ENCODE measurements around the gene KRT6B.
"Not testable (repeated sequence)": the region's sequence is repeated elsewhere in the genome, so short reads cannot be mapped to it uniquely, and the experiment has no call there.

Gene KRT6B

GRCh38 chr12:52413202-52413601 is 38.7 kb downstream of the KRT6B start:
- no peak overlapping the region for H3K4me3 ChIP-seq (ENCODE audit: low read depth, low read length)
- no peak for DNase-seq (ENCODE audit: low read depth)
- no peak for TF ChIP-seq CTCF (IDR thresholded peaks at IDR 0.05; ENCODE audit: low read depth, low read length, missing control alignments)

- no peak overlapping the region for H3K4me3 ChIP-seq (ENCODE audit: low read depth, low read length)
- DNase-seq (ENCODE audit: low read depth), result no peak
- TF ChIP-seq CTCF (IDR thresholded peaks at IDR 0.05; ENCODE audit: low read depth, low read length, missing control alignments), result no peak
These were observed 40.1 kb downstream of the KRT6B start for GRCh38 chr12:52411815-52412214.

GRCh38 chr12:52410589-52411248 is 41.2 kb downstream of the KRT6B start:
- not testable (repeated sequence) for DNase-seq (ENCODE audit: low read depth); H3K4me3 ChIP-seq (ENCODE audit: low read depth, low read length)

- no peak overlapping the region for H3K4me3 ChIP-seq (ENCODE audit: low read depth, low read length)
- DNase-seq (ENCODE audit: low read depth), result no peak
- TF ChIP-seq CTCF (IDR thresholded peaks at IDR 0.05; ENCODE audit: low read depth, low read length, missing control alignments), result no peak
These were observed 44.0 kb downstream of the KRT6B start for GRCh38 chr12:52407918-52408317.

DNA sequence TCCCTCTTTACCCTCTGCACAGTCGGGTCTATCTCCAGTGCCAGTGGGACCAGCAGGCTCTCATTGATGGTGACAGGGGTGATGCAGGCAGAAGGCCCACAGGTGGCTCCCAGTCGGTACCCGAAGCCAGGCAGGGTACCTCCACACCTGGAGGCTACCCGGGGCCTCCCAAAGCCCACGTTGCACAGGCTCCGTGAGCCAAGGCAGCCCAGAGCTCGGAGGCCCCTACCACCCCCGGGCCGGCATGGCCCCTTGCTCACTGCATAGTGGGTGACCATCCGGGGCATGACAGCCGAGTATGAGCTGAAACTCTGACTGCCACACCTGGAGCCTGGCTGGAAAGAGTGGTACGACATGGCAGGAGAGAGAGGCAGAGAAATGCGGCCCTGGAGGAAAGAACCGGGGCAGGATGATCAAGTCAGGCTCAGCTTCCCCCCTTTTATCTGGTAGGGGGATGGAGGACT is 46.0 kb downstream of the KRT6B start, which contains the start of gene KRT82:
Gene KRT82, minus strand, starts transcription at position 414 of the 464 bp plus-strand sequence. Its CDS starts 58 bp downstream, at position 356.
- no peak within 1 kb of the TSS for H3K4me3 ChIP-seq (ENCODE audit: low read depth, low read length)
- TF ChIP-seq CTCF (IDR thresholded peaks at IDR 0.05; ENCODE audit: low read depth, low read length, missing control alignments), result no peak
- no peak for DNase-seq (ENCODE audit: low read depth)

- TF ChIP-seq CTCF (IDR thresholded peaks at IDR 0.05; ENCODE audit: low read depth, low read length, missing control alignments), result no peak
- no peak overlapping the region for H3K4me3 ChIP-seq (ENCODE audit: low read depth, low read length)
- no peak for DNase-seq (ENCODE audit: low read depth)
These were observed 47.0 kb downstream of the KRT6B start for GRCh38 chr12:52404951-52405350.

DNA sequence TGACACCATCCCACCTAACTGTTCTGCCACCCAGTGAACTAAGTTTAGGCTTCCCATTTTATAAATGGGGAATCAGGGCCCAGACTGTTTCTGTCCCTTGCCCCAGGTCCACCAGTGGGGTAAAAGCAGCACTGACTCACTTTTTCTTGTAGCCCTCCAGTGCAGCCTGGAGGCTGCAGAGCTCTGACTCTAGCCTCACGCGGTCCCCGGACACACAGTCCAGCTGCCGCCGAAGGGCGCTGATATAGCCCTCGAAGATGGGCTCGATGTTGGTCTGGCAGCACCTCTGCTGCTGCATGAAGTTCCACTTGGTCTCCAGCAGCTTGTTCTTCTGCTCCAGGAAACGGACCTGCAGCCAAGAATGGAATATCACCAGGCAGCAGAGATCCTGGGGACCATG is 48.4 kb downstream of the KRT6B start:
- H3K4me3 ChIP-seq (ENCODE audit: low read depth, low read length), result no peak overlapping the region
- TF ChIP-seq CTCF (IDR thresholded peaks at IDR 0.05; ENCODE audit: low read depth, low read length, missing control alignments), result no peak
- no peak for DNase-seq (ENCODE audit: low read depth)

All from GM12864 (cell line).